Spleen (tissue), 11 donors: Measurements from ENCODE around the gene ST6GALNAC3. TPM values are rescaled to one million over a fixed set of nuclear protein-coding genes. Genes with fewer than 3 reads are reported as not detected.

Source experiments
- DNase-seq: peaks from one replicate; pipeline ENCODE4 v3.0.0-alpha.2; 2020
- H3K27ac ChIP-seq, 8 donors: fragments of 200-600 bp; sonication (generic) in 7 of 8; 1 replicate in 4 of 8; 2 replicates in 4 of 8; pipeline versions ENCODE4 v1.5.0 to v1.8.0; 2016 to 2021; ENCODE audit warnings: inconsistent platforms in 4 of 8, mild to moderate bottlenecking in 4 of 8, moderate library complexity in 1 of 8
- H3K27me3 ChIP-seq, 7 donors: fragments of 200-600 bp; sonication (generic) in 6 of 7; replicated peaks in 1 of 7; 1 replicate in 4 of 7; 2 replicates in 3 of 7; pipeline versions ENCODE4 v1.5.0 to v1.8.0; 2016 to 2021; ENCODE audit warnings: inconsistent platforms in 3 of 7, mild to moderate bottlenecking in 1 of 7
- H3K36me3 ChIP-seq, 6 donors: fragments of 200-600 bp; sonication (generic) in 5 of 6; 1 replicate in 4 of 6; 2 replicates in 2 of 6; pipeline versions ENCODE4 v1.5.0 to v1.8.0; 2016 to 2021; ENCODE audit warnings: inconsistent platforms in 2 of 6
- H3K4me1 ChIP-seq, 6 donors: fragments of 200-600 bp; sonication (generic) in 5 of 6; 1 replicate in 3 of 6; 2 replicates in 3 of 6; pipeline versions ENCODE4 v1.5.0 to v1.8.0; 2016 to 2021; ENCODE audit warnings: inconsistent platforms in 3 of 6
- H3K4me3 ChIP-seq, 8 donors: fragments of 200-600 bp; sonication (generic) in 7 of 8; 1 replicate in 4 of 8; 2 replicates in 4 of 8; pipeline versions ENCODE4 v1.5.0 to v1.8.0; 2016 to 2021; ENCODE audit warnings: inconsistent platforms in 4 of 8, mild to moderate bottlenecking in 4 of 8, moderate library complexity in 2 of 8
- H3K9me3 ChIP-seq, 8 donors: fragments of 200-600 bp; sonication (generic) in 7 of 8; 1 replicate in 4 of 8; 2 replicates in 4 of 8; pipeline versions ENCODE4 v1.5.0 to v1.8.0; 2016 to 2021; ENCODE audit warnings: inconsistent platforms in 4 of 8
- CTCF ChIP-seq, 11 experiments: fragments of 200-600 bp in 7 of 11; fragments of 450-650 bp in 4 of 11; sonication (generic) in 4 of 11; IDR thresholded peaks in 8 of 11; conservative IDR thresholded peaks in 3 of 11; 1 replicate in 7 of 11; 2 replicates in 4 of 11; pipeline versions ENCODE4 v1.4.0 to v1.8.0; 2016 to 2021; ENCODE audit warnings: antibody characterized with exemption in 11 of 11, inconsistent platforms in 4 of 11, mild to moderate bottlenecking in 1 of 11
- POLR2A ChIP-seq, 3 donors: fragments of 450-650 bp; IDR thresholded peaks; one replicate each; pipeline ENCODE4 v1.5.1; 2017; ENCODE audit warnings: antibody characterized with exemption in 3 of 3, mild to moderate bottlenecking in 1 of 3
- POLR2AphosphoS5 ChIP-seq, 3 donors: sonication (generic); formaldehyde crosslinking; IDR thresholded peaks; one replicate each; pipeline ENCODE4 v1.5.1; 2017; ENCODE audit warnings: antibody characterized with exemption in 3 of 3
- WGBS, 5 donors: extraction: QIAGEN DNeasy Blood & Tissue Kit in 3 of 5; methylation state at CpG; one replicate each; pipeline versions ENCODE4 v1.1.5 to v1.1.7; 2013 to 2018; 5-methylcytosine and 5-hydroxymethylcytosine counted together
- intact Hi-C: fragments of 100-400 bp; cut with DNase I; formaldehyde crosslinking; loops from one replicate; pipeline ENCODE4 v1.15.0; 2023; ENCODE audit warnings: low total_unique reads
- polyA plus RNA-seq, 3 donors: library from polyadenylated mRNA; stranded (reverse); fragments of 200-250 nt; gene quantifications; one replicate each; pipeline ENCODE4 v1.2.1, GENCODE V29; 2013
- total RNA-seq, 7 donors: library from RNA; depleted of rRNA in 3 of 7; stranded (reverse); fragments of >200 nt in 3 of 7; fragmentation: NEBNext Ultra II Directional in 4 of 7; extraction: Animal tissue kit (Norgen Biotek cat#: 25700) in 4 of 7; gene quantifications; one replicate each; pipeline versions ENCODE4 v1.1.0 to v1.2.1, GENCODE V29; 2016 to 2021
- donor health status: healthy with polysubstance abuse.
- donor health status: DM: no; HTN: no; CAD: no; lungs with moderate emphysema.
- donor health status: DM: no; HTN: no; CAD: no.
- donor health status: Bipolar disorder and iron deficiency.
- donor health status: healthy.
- donor health status: DM: no; HTN: no; CAD: no.
- donor health status: DM: yes; HTN: yes; CAD: no.

Gene ST6GALNAC3
- total and polyA plus RNA-seq, 10 donors, result 0.93 to 24.7 (median 10.1) TPM

GRCh38 chr1:76568573-76569238 is 494.2 kb downstream of the ST6GALNAC3 start:
- no peak for DNase-seq
- no peaks in the 10 kb centered on the region for H3K9me3 ChIP-seq
- no peaks in the 10 kb centered on the region for H3K4me1 ChIP-seq
- TF ChIP-seq CTCF (IDR thresholded peaks at IDR 0.05 in 8 of 11, conservative IDR thresholded peaks at IDR 0.05 in 3 of 11), result no peak
- TF ChIP-seq POLR2AphosphoS5 (IDR thresholded peaks at IDR 0.05), result no peak
- no peak for TF ChIP-seq POLR2A (IDR thresholded peaks at IDR 0.05)
- H3K27ac ChIP-seq, result no peak overlapping the region
- no peaks in the 10 kb centered on the region for H3K27me3 ChIP-seq
- WGBS, 5 donors, result 81 to 97% (median 91%) methylated on average over 6 of the region's 6 CpGs
- H3K4me3 ChIP-seq, result no peak overlapping the region
- no peaks in the 10 kb centered on the region for H3K36me3 ChIP-seq
- intact Hi-C loops, result no loop called here

DNA sequence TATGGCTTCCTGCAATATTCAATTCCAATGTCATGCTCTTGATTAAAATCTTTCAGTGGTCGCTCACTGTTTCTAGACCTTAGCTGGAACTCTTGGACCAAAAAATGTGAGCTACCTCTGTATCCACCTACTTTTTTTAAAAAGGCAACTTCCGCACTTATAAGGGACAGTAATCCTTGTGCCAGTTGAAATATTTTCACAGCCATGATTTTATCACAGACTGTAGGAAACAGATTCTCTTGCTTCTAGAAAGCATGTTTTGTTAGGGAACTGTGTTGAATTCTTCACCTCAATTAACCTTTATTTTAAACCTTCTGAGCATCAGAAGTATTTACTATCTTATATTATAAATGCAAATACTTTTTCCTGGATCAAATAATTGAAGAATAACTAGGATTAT is 496.7 kb downstream of the ST6GALNAC3 start:
- Histone ChIP-seq H3K4me1 (no peaks in the 10 kb centered on the region), H3K27ac (no peak overlapping the region), H3K36me3 (no peaks in the 10 kb centered on the region), H3K27me3 (no peaks in the 10 kb centered on the region), H3K9me3 (no peaks in the 10 kb centered on the region), H3K4me3 (no peak overlapping the region)
- intact Hi-C loops, result no loop called here
- TF ChIP-seq CTCF (IDR thresholded peaks at IDR 0.05 in 8 of 11, conservative IDR thresholded peaks at IDR 0.05 in 3 of 11) (no peak), POLR2A (IDR thresholded peaks at IDR 0.05) (no peak), POLR2AphosphoS5 (IDR thresholded peaks at IDR 0.05) (no peak)
- 84 to 98% (median 94%) methylated on average over 2 of the region's 2 CpGs for WGBS, 5 donors
- DNase-seq, result no peak

DNA sequence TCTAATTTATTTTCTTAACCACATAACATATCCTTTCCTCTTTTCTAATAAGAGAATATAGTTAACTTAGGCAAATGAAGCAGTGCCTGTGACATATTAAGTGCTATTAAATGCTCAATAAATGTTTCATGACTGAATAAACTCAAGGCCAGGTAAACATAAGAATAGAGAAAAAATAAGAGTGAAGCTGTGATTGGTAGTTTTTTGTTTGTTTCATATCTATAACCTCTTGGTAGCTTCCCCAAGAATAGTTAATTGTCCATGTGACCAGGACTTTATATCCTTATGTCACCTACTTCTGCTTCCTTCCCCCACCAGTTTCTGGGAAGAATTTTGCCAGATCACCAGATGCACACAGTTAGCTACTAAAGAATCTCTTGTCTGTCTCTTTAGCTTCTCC is 497.7 kb downstream of the ST6GALNAC3 start:
- no peak for TF ChIP-seq POLR2A (IDR thresholded peaks at IDR 0.05)
- no peak for TF ChIP-seq POLR2AphosphoS5 (IDR thresholded peaks at IDR 0.05)
- TF ChIP-seq CTCF (IDR thresholded peaks at IDR 0.05 in 8 of 11, conservative IDR thresholded peaks at IDR 0.05 in 3 of 11), result no peak
- intact Hi-C loops, result no loop called here
- Histone ChIP-seq H3K9me3 (no peaks in the 10 kb centered on the region), H3K4me1 (no peaks in the 10 kb centered on the region), H3K36me3 (no peaks in the 10 kb centered on the region), H3K27me3 (no peaks in the 10 kb centered on the region), H3K4me3 (no peak overlapping the region), H3K27ac (no peak overlapping the region)
- no peak for DNase-seq

- 71 to 87% (median 84%) methylated on average over 3 of the region's 3 CpGs for WGBS, 5 donors
- Histone ChIP-seq H3K4me1 (no peaks in the 10 kb centered on the region), H3K4me3 (no peak overlapping the region), H3K27me3 (no peaks in the 10 kb centered on the region), H3K9me3 (no peaks in the 10 kb centered on the region), H3K36me3 (no peaks in the 10 kb centered on the region), H3K27ac (no peak overlapping the region)
- TF ChIP-seq CTCF (IDR thresholded peaks at IDR 0.05 in 8 of 11, conservative IDR thresholded peaks at IDR 0.05 in 3 of 11) (no peak), POLR2AphosphoS5 (IDR thresholded peaks at IDR 0.05) (no peak), POLR2A (IDR thresholded peaks at IDR 0.05) (no peak)
- no peak for DNase-seq
- intact Hi-C loops, result no loop called here
Observed at GRCh38 chr1:76576876-76577524, 502.5 kb downstream of the ST6GALNAC3 start.
